ENCODE results near the gene SORL1.

SORL1 gene

GRCh38 chr11:121418625-121419114 is 33.4 kb upstream of the SORL1 start:
- Histone ChIP-seq H3K4me1 (ENCODE audit: insufficient read depth, low read length, severe bottlenecking) (peaks cover 62% of the 10 kb centered on the region), H3K9me2 (ENCODE audit: low read depth, low read length) (no peaks in the 10 kb centered on the region), H3K27ac (ENCODE audit: low read depth, low read length, poor library complexity, severe bottlenecking) (peak overlapping the region; percentile 71), H3K27me3 (ENCODE audit: insufficient read depth, low read length) (no peaks in the 10 kb centered on the region), H3K9me3 (ENCODE audit: low read length) (no peaks in the 10 kb centered on the region), H3K4me2 (ENCODE audit: low read length) (peak overlapping the region; percentile 42; the same call in 1 of the 2 replicates), H3F3A (ENCODE audit: insufficient read depth, low read length) (no peaks in the 10 kb centered on the region), H3K36me3 (ENCODE audit: insufficient read depth, low read length) (no peaks in the 10 kb centered on the region), H3K9ac (ENCODE audit: low read length) (no peak overlapping the region; the same call in 1 of the 2 replicates), H3K4me3 (ENCODE audit: low read depth, low read length, poor library complexity, severe bottlenecking) (no peak overlapping the region), H3K79me2 (ENCODE audit: insufficient read depth, low read length) (no peaks in the 10 kb centered on the region), H2AFZ (ENCODE audit: low read length) (no peak overlapping the region), H4K20me1 (ENCODE audit: insufficient read depth, low read length) (no peaks in the 10 kb centered on the region)
- TF ChIP-seq, protein P1, sequence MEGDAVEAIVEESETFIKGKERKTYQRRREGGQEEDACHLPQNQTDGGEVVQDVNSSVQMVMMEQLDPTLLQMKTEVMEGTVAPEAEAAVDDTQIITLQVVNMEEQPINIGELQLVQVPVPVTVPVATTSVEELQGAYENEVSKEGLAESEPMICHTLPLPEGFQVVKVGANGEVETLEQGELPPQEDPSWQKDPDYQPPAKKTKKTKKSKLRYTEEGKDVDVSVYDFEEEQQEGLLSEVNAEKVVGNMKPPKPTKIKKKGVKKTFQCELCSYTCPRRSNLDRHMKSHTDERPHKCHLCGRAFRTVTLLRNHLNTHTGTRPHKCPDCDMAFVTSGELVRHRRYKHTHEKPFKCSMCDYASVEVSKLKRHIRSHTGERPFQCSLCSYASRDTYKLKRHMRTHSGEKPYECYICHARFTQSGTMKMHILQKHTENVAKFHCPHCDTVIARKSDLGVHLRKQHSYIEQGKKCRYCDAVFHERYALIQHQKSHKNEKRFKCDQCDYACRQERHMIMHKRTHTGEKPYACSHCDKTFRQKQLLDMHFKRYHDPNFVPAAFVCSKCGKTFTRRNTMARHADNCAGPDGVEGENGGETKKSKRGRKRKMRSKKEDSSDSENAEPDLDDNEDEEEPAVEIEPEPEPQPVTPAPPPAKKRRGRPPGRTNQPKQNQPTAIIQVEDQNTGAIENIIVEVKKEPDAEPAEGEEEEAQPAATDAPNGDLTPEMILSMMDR (IDR thresholded peaks at IDR 0.05; ENCODE audit: low read length) = no peak
- TF ChIP-seq EZH2 (IDR thresholded peaks at IDR 0.05; ENCODE audit: borderline replicate concordance, low read length) = no peak

DNA sequence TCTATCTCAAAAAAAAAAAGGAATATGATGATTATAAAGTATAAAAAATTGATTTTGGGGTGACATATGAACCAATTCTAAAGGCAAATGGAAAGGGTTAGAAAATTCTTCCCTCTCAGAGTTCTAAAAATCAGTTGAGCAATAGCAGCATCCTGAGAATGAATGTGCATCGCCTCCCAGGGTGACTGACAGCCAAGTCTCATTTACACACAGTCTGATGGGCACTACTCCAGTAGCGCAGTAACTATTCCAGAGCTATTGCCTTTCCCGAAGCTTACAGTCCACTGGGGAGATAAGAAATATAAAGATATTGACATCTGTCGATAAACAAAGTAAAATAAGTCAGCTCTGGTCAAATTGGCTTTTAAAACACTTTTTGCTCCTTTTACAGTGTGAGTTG is 32.3 kb upstream of the SORL1 start:
- TF ChIP-seq, protein P1 (IDR thresholded peaks at IDR 0.05; ENCODE audit: low read length) = no peak
- no peak for TF ChIP-seq EZH2 (IDR thresholded peaks at IDR 0.05; ENCODE audit: borderline replicate concordance, low read length)
- Histone ChIP-seq H3K36me3 (ENCODE audit: insufficient read depth, low read length) (no peaks in the 10 kb centered on the region), H3K9ac (ENCODE audit: low read length) (no peak overlapping the region), H4K20me1 (ENCODE audit: insufficient read depth, low read length) (no peaks in the 10 kb centered on the region), H3K27me3 (ENCODE audit: insufficient read depth, low read length) (no peaks in the 10 kb centered on the region), H3K27ac (ENCODE audit: low read depth, low read length, poor library complexity, severe bottlenecking) (peak overlapping the region; percentile 63), H3F3A (ENCODE audit: insufficient read depth, low read length) (no peaks in the 10 kb centered on the region), H3K9me2 (ENCODE audit: low read depth, low read length) (no peaks in the 10 kb centered on the region), H3K4me1 (ENCODE audit: insufficient read depth, low read length, severe bottlenecking) (peaks cover 63% of the 10 kb centered on the region), H3K9me3 (ENCODE audit: low read length) (no peaks in the 10 kb centered on the region), H2AFZ (ENCODE audit: low read length) (no peak overlapping the region), H3K79me2 (ENCODE audit: insufficient read depth, low read length) (no peaks in the 10 kb centered on the region), H3K4me2 (ENCODE audit: low read length) (no peak overlapping the region), H3K4me3 (ENCODE audit: low read depth, low read length, poor library complexity, severe bottlenecking) (no peak overlapping the region)

DNA sequence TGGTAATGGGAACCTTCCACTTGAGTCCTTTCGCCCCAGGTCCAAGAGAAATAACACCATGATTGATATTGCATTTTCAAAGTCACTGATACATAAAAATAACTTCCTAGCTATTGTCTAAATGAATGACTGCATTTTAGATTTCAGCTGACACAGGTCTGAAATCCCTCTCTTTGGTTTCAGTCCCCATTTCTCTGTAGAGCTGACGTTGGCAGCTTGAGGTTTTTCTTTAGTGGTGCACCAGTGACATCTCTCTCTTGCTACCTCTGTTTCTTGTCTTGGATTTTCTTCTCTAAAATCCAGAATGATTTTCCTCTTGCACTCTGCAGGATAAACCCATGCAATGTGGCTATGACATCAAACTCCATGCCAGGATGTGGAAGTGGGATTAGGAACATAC is 31.7 kb upstream of the SORL1 start:
- no peaks in the 10 kb centered on the region for H3K27me3 ChIP-seq (ENCODE audit: insufficient read depth, low read length)
- no peaks in the 10 kb centered on the region for H3K79me2 ChIP-seq (ENCODE audit: insufficient read depth, low read length)
- no peaks in the 10 kb centered on the region for H4K20me1 ChIP-seq (ENCODE audit: insufficient read depth, low read length)
- H3K9ac ChIP-seq (ENCODE audit: low read length) = no peak overlapping the region
- no peaks in the 10 kb centered on the region for H3K9me3 ChIP-seq (ENCODE audit: low read length)
- no peak overlapping the region for H3K4me2 ChIP-seq (ENCODE audit: low read length)
- H3F3A ChIP-seq (ENCODE audit: insufficient read depth, low read length) = no peaks in the 10 kb centered on the region
- no peaks in the 10 kb centered on the region for H3K9me2 ChIP-seq (ENCODE audit: low read depth, low read length)
- no peak overlapping the region for H3K4me3 ChIP-seq (ENCODE audit: low read depth, low read length, poor library complexity, severe bottlenecking)
- peaks cover 63% of the 10 kb centered on the region for H3K4me1 ChIP-seq (ENCODE audit: insufficient read depth, low read length, severe bottlenecking)
- H2AFZ ChIP-seq (ENCODE audit: low read length) = no peak overlapping the region
- TF ChIP-seq EZH2 (IDR thresholded peaks at IDR 0.05; ENCODE audit: borderline replicate concordance, low read length) = no peak
- TF ChIP-seq, protein P1 (IDR thresholded peaks at IDR 0.05; ENCODE audit: low read length) = no peak
- peak overlapping the region; percentile 63 for H3K27ac ChIP-seq (ENCODE audit: low read depth, low read length, poor library complexity, severe bottlenecking)
- no peaks in the 10 kb centered on the region for H3K36me3 ChIP-seq (ENCODE audit: insufficient read depth, low read length)
